ENCODE results near the gene ARL2.

The ARL2 gene

GRCh38 chr11:65016705-65017104 lies 2.7 kb downstream of the ARL2 start:
- H3K4me2 ChIP-seq (ENCODE audit: low read length): no peak overlapping the region
- H3K4me1 ChIP-seq (ENCODE audit: control insufficient read depth in 1 of 2, insufficient read depth in 2 of 2, low read length in 2 of 2): peaks cover 4 to 6% of the 10 kb centered on the region in 2 experiments
- H3K9ac ChIP-seq (ENCODE audit: low read length): no peak overlapping the region
- no peaks in the 10 kb centered on the region for H3K27me3 ChIP-seq (ENCODE audit: insufficient read depth, low read length)
- no peak overlapping the region for H3K14ac ChIP-seq (ENCODE audit: low read length)
- H3K27ac ChIP-seq (ENCODE audit: low read depth, low read length): no peak overlapping the region
- no peak overlapping the region for H2AK5ac ChIP-seq (ENCODE audit: low read length)
- no peak overlapping the region for H4K91ac ChIP-seq (ENCODE audit: low read depth, low read length)
- H3K4ac ChIP-seq (ENCODE audit: low read depth, low read length): no peak overlapping the region
- H3K79me2 ChIP-seq (ENCODE audit: control insufficient read depth, insufficient read depth, low read length, poor library complexity): peaks cover 9% of the 10 kb centered on the region
- H3K18ac ChIP-seq (ENCODE audit: low read length): no peak overlapping the region
- H4K8ac ChIP-seq (ENCODE audit: low read depth, low read length): no peak overlapping the region
- no peak overlapping the region for H2BK120ac ChIP-seq (ENCODE audit: insufficient read depth, low read length, poor library complexity)
- peaks cover 16 to 24% of the 10 kb centered on the region in 2 experiments for H3K36me3 ChIP-seq (ENCODE audit: control insufficient read depth in 1 of 2, insufficient read depth in 2 of 2, low read length in 2 of 2)
- H3K79me1 ChIP-seq (ENCODE audit: low read length): peaks cover 8% of the 10 kb centered on the region
- H2AFZ ChIP-seq (ENCODE audit: insufficient read depth, low read length, poor library complexity): no peak overlapping the region
- H3K9me3 ChIP-seq (ENCODE audit: insufficient read depth, low read depth, low read length): no peaks in the 10 kb centered on the region
- no CpG with 5 or more reads among the region's 4 CpGs for WGBS (ENCODE audit: extremely low coverage, insufficient coverage, insufficient read length)
- no peak overlapping the region for H3K23ac ChIP-seq (ENCODE audit: low read length)
- no peak overlapping the region for H2BK12ac ChIP-seq (ENCODE audit: low read length)
- no peak for DNase-seq
- no peak overlapping the region for H2BK5ac ChIP-seq (ENCODE audit: low read depth, low read length, poor library complexity)
- H3K4me3 ChIP-seq (ENCODE audit: low read depth, low read length): no peak overlapping the region
- no peak overlapping the region for H4K12ac ChIP-seq (ENCODE audit: low read depth, low read length)

GRCh38 chr11:65017937-65018336 lies 4.0 kb downstream of the ARL2 start:
- H2AFZ ChIP-seq (ENCODE audit: insufficient read depth, low read length, poor library complexity): no peak overlapping the region
- H3K4ac ChIP-seq (ENCODE audit: low read depth, low read length): no peak overlapping the region
- H4K91ac ChIP-seq (ENCODE audit: low read depth, low read length): no peak overlapping the region
- no peaks in the 10 kb centered on the region for H3K9me3 ChIP-seq (ENCODE audit: insufficient read depth, low read depth, low read length)
- H3K23ac ChIP-seq (ENCODE audit: low read length): no peak overlapping the region
- H3K14ac ChIP-seq (ENCODE audit: low read length): no peak overlapping the region
- no peak overlapping the region for H2BK120ac ChIP-seq (ENCODE audit: insufficient read depth, low read length, poor library complexity)
- no peak overlapping the region for H4K12ac ChIP-seq (ENCODE audit: low read depth, low read length)
- H3K4me2 ChIP-seq (ENCODE audit: low read length): no peak overlapping the region
- H3K36me3 ChIP-seq (ENCODE audit: control insufficient read depth in 1 of 2, insufficient read depth in 2 of 2, low read length in 2 of 2): peaks cover 20 to 28% of the 10 kb centered on the region in 2 experiments
- no peak overlapping the region for H2BK12ac ChIP-seq (ENCODE audit: low read length)
- no CpG with 5 or more reads among the region's 6 CpGs for WGBS (ENCODE audit: extremely low coverage, insufficient coverage, insufficient read length)
- no peak overlapping the region for H3K4me3 ChIP-seq (ENCODE audit: low read depth, low read length)
- no peaks in the 10 kb centered on the region for H3K27me3 ChIP-seq (ENCODE audit: insufficient read depth, low read length)
- no peak overlapping the region for H3K27ac ChIP-seq (ENCODE audit: low read depth, low read length)
- peaks cover 8% of the 10 kb centered on the region for H3K79me1 ChIP-seq (ENCODE audit: low read length)
- H3K79me2 ChIP-seq (ENCODE audit: control insufficient read depth, insufficient read depth, low read length, poor library complexity): peaks cover 9% of the 10 kb centered on the region
- no peak overlapping the region for H2BK5ac ChIP-seq (ENCODE audit: low read depth, low read length, poor library complexity)
- no peak for DNase-seq
- peaks cover 4 to 6% of the 10 kb centered on the region in 2 experiments for H3K4me1 ChIP-seq (ENCODE audit: control insufficient read depth in 1 of 2, insufficient read depth in 2 of 2, low read length in 2 of 2)
- no peak overlapping the region for H3K9ac ChIP-seq (ENCODE audit: low read length)
- H2AK5ac ChIP-seq (ENCODE audit: low read length): no peak overlapping the region
- no peak overlapping the region for H4K8ac ChIP-seq (ENCODE audit: low read depth, low read length)
- no peak overlapping the region for H3K18ac ChIP-seq (ENCODE audit: low read length)

- no CpG with 5 or more reads among the region's 7 CpGs for WGBS (ENCODE audit: extremely low coverage, insufficient coverage, insufficient read length)
Measured at GRCh38 chr11:65019824-65020223, 5.9 kb downstream of the ARL2 start.

GRCh38 chr11:65021003-65021402 lies 7.0 kb downstream of the ARL2 start:
- Histone ChIP-seq H3K4ac (ENCODE audit: low read depth, low read length) (no peak overlapping the region), H3K79me1 (ENCODE audit: low read length) (no peaks in the 10 kb centered on the region), H3K79me2 (ENCODE audit: control insufficient read depth, insufficient read depth, low read length, poor library complexity) (no peaks in the 10 kb centered on the region), H4K8ac (ENCODE audit: low read depth, low read length) (no peak overlapping the region), H3K4me1 (ENCODE audit: control insufficient read depth in 1 of 2, insufficient read depth in 2 of 2, low read length in 2 of 2) (no peaks in the 10 kb centered on the region), H3K14ac (ENCODE audit: low read length) (no peak overlapping the region), H3K4me2 (ENCODE audit: low read length) (no peak overlapping the region), H2BK120ac (ENCODE audit: insufficient read depth, low read length, poor library complexity) (no peak overlapping the region), H2AK5ac (ENCODE audit: low read length) (no peak overlapping the region), H4K91ac (ENCODE audit: low read depth, low read length) (no peak overlapping the region), H3K27ac (ENCODE audit: low read depth, low read length) (no peak overlapping the region), H3K27me3 (ENCODE audit: insufficient read depth, low read length) (no peaks in the 10 kb centered on the region), H3K9me3 (ENCODE audit: insufficient read depth, low read depth, low read length) (peaks cover 2% of the 10 kb centered on the region), H2BK5ac (ENCODE audit: low read depth, low read length, poor library complexity) (no peak overlapping the region), H2AFZ (ENCODE audit: insufficient read depth, low read length, poor library complexity) (no peak overlapping the region), H3K23ac (ENCODE audit: low read length) (no peak overlapping the region), H2BK12ac (ENCODE audit: low read length) (no peak overlapping the region), H3K9ac (ENCODE audit: low read length) (no peak overlapping the region), H3K4me3 (ENCODE audit: low read depth, low read length) (no peak overlapping the region), H3K36me3 (ENCODE audit: control insufficient read depth in 1 of 2, insufficient read depth in 2 of 2, low read length in 2 of 2) (peaks cover 20 to 28% of the 10 kb centered on the region in 2 experiments), H3K18ac (ENCODE audit: low read length) (no peak overlapping the region), H4K12ac (ENCODE audit: low read depth, low read length) (no peak overlapping the region)
- no peak for DNase-seq
- WGBS (ENCODE audit: extremely low coverage, insufficient coverage, insufficient read length): no CpG with 5 or more reads among the region's 3 CpGs

More at GRCh38 chr11:65019824-65020223, 5.9 kb downstream of the ARL2 start:
- no peak overlapping the region for H2BK12ac ChIP-seq (ENCODE audit: low read length)
- H2BK5ac ChIP-seq (ENCODE audit: low read depth, low read length, poor library complexity): no peak overlapping the region
- no peak overlapping the region for H3K27ac ChIP-seq (ENCODE audit: low read depth, low read length)
- H2AK5ac ChIP-seq (ENCODE audit: low read length): no peak overlapping the region
- no peaks in the 10 kb centered on the region for H3K79me2 ChIP-seq (ENCODE audit: control insufficient read depth, insufficient read depth, low read length, poor library complexity)
- no peak overlapping the region for H4K12ac ChIP-seq (ENCODE audit: low read depth, low read length)
- H3K4me2 ChIP-seq (ENCODE audit: low read length): no peak overlapping the region
- no peaks in the 10 kb centered on the region for H3K27me3 ChIP-seq (ENCODE audit: insufficient read depth, low read length)
- H3K4ac ChIP-seq (ENCODE audit: low read depth, low read length): no peak overlapping the region
- H3K9me3 ChIP-seq (ENCODE audit: insufficient read depth, low read depth, low read length): peaks cover 2% of the 10 kb centered on the region
- no peak overlapping the region for H4K91ac ChIP-seq (ENCODE audit: low read depth, low read length)
- H3K9ac ChIP-seq (ENCODE audit: low read length): no peak overlapping the region
- no peak for DNase-seq
- H2AFZ ChIP-seq (ENCODE audit: insufficient read depth, low read length, poor library complexity): no peak overlapping the region
- no peaks in the 10 kb centered on the region for H3K79me1 ChIP-seq (ENCODE audit: low read length)
- H3K23ac ChIP-seq (ENCODE audit: low read length): no peak overlapping the region
- peaks cover under 1% of the 10 kb centered on the region in 2 experiments for H3K4me1 ChIP-seq (ENCODE audit: control insufficient read depth in 1 of 2, insufficient read depth in 2 of 2, low read length in 2 of 2)
- no peak overlapping the region for H3K14ac ChIP-seq (ENCODE audit: low read length)
- peaks cover 20 to 28% of the 10 kb centered on the region in 2 experiments for H3K36me3 ChIP-seq (ENCODE audit: control insufficient read depth in 1 of 2, insufficient read depth in 2 of 2, low read length in 2 of 2)
- H4K8ac ChIP-seq (ENCODE audit: low read depth, low read length): no peak overlapping the region
- no peak overlapping the region for H3K18ac ChIP-seq (ENCODE audit: low read length)
- H3K4me3 ChIP-seq (ENCODE audit: low read depth, low read length): no peak overlapping the region
- no peak overlapping the region for H2BK120ac ChIP-seq (ENCODE audit: insufficient read depth, low read length, poor library complexity)
